ENCODE results near the gene APOF. TPM values are rescaled to one million over a fixed set of nuclear protein-coding genes. Genes with fewer than 3 reads are reported as not detected.
A peak's percentile ranks its signal among the peaks of the same experiment; 100 is the strongest.
"Not testable (repeated sequence)": the region's sequence is repeated elsewhere in the genome, so short reads cannot be mapped to it uniquely, and the experiment has no call there.

Gene APOF
- total RNA-seq, 1 experiment from 2014 or later: not detected

DNA sequence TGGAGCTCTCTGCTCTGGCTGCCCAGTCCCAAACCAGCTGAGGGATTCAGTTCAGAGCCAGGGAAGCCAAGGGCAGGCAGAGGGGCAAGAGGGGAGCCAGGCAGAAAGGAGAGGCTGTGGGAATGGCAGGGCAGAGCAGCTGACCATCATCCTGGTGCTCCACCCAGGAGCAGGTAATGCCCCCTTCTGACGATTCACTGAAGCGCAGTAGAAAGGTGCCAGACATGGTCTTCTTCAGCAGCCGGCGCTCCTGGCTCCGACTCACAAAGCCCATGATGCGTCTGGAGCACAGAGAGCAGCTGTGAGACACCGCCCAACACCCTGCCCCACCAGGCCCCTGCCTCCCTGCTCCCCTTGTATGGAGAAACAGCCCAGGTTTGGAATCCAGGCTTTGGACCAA lies 16.0 kb downstream of the APOF start:
- no peak for DNase-seq (ENCODE audit: unreplicated experiment)
- intact Hi-C loops (cut with micrococcal nuclease): no loop called here
- ChIA-PET CTCF (interaction anchor here (0.6 to 0.9 kb wide), 3 partner anchors 121 to 655 kb away, joined by 3 to 5 read pairs (median 4); no protein-coding TSS in a partner anchor), POLR2A (interaction anchor here (1.0 kb wide), 1 partner anchor 13 kb away, joined by 6 read pairs; the partner anchor contains the start of gene STAT2)
- no peak overlapping the region for H3K27ac Mint-ChIP-seq (ENCODE audit: low read depth, unreplicated experiment)
- H3K4me1 Mint-ChIP-seq (ENCODE audit: insufficient read depth, unreplicated experiment): no peaks in the 10 kb centered on the region
- H3K36me3 Mint-ChIP-seq (ENCODE audit: insufficient read depth, unreplicated experiment): peaks cover 100% of the 10 kb centered on the region
- no peaks in the 10 kb centered on the region for H3K27me3 Mint-ChIP-seq (ENCODE audit: insufficient read depth, unreplicated experiment)
- no peak overlapping the region for H3K4me3 Mint-ChIP-seq (ENCODE audit: unreplicated experiment)
- TF ChIP-seq, protein P1, sequence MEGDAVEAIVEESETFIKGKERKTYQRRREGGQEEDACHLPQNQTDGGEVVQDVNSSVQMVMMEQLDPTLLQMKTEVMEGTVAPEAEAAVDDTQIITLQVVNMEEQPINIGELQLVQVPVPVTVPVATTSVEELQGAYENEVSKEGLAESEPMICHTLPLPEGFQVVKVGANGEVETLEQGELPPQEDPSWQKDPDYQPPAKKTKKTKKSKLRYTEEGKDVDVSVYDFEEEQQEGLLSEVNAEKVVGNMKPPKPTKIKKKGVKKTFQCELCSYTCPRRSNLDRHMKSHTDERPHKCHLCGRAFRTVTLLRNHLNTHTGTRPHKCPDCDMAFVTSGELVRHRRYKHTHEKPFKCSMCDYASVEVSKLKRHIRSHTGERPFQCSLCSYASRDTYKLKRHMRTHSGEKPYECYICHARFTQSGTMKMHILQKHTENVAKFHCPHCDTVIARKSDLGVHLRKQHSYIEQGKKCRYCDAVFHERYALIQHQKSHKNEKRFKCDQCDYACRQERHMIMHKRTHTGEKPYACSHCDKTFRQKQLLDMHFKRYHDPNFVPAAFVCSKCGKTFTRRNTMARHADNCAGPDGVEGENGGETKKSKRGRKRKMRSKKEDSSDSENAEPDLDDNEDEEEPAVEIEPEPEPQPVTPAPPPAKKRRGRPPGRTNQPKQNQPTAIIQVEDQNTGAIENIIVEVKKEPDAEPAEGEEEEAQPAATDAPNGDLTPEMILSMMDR (IDR thresholded peaks at IDR 0.05; ENCODE audit: unreplicated experiment): no peak
- no TSS peak for BruUV-seq (replicated peaks)
- H3K9me3 Mint-ChIP-seq (ENCODE audit: unreplicated experiment): no peaks in the 10 kb centered on the region

DNA sequence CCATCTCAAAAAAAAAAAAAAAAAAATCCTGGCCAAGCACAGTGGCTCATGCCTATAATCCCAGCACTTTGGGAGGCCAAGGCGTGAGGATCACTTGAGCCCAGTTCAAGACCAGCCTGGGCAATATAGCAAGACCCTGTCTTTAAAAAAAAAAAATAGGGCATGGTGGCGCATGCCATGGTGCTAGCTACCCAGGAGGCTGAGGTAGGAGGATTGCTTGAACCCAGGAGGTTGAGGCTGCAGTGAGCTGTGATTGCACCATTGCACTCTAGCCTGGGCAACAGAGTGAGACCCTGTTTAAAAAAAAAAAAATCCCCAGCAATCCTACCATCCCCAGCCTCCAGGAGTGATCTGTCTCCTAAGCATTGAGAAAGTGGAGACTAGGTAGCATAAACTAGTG lies 20.4 kb downstream of the APOF start:
- H3K27ac Mint-ChIP-seq (ENCODE audit: low read depth, unreplicated experiment); intact Hi-C loops (cut with micrococcal nuclease); DNase-seq (ENCODE audit: unreplicated experiment); H3K4me3 Mint-ChIP-seq (ENCODE audit: unreplicated experiment); H3K27me3 Mint-ChIP-seq (ENCODE audit: insufficient read depth, unreplicated experiment); H3K9me3 Mint-ChIP-seq (ENCODE audit: unreplicated experiment); BruUV-seq (replicated peaks): not testable (repeated sequence)
- Mint-ChIP-seq H3K36me3 (ENCODE audit: insufficient read depth, unreplicated experiment) (peaks cover 57% of the 10 kb centered on the region), H3K4me1 (ENCODE audit: insufficient read depth, unreplicated experiment) (peaks cover 10% of the 10 kb centered on the region)
- ChIA-PET POLR2A (interaction anchor here (0.7 to 1.3 kb wide), 2 partner anchors 27 to 275 kb away, joined by 3 read pairs; partner anchors contain the start of gene CNPY2), CTCF (interaction anchor here (0.6 to 1.9 kb wide), 5 partner anchors 16 to 295 kb away, joined by 3 to 11 read pairs (median 3); no protein-coding TSS in a partner anchor)

DNA sequence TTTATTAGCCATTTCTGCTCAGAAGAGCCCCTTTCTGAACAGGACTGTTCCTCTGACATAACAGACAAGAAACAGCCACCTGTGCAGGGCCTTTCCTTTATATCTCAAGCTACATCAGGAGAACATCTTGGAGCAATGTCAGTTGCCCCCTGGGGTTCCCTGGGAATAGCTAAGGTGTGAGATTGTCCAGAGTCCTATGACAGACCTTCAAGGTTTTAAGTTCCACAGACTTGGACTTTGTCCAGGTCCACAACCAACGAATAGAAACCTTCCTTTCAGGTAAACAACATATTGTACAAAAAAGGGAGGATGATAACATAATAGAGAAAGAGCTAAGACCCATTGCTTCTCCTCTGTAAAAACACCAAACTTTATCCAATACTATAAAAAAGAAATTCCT lies 21.0 kb downstream of the APOF start:
- no TSS peak for BruUV-seq (replicated peaks)
- CTCF ChIA-PET: interaction anchor here (0.8 to 1.9 kb wide), 2 partner anchors 17 to 295 kb away, joined by 3 to 11 read pairs; no protein-coding TSS in a partner anchor
- H3K36me3 Mint-ChIP-seq (ENCODE audit: insufficient read depth, unreplicated experiment): peaks cover 51% of the 10 kb centered on the region
- H3K9me3 Mint-ChIP-seq (ENCODE audit: unreplicated experiment): no peaks in the 10 kb centered on the region
- no peak overlapping the region for H3K4me3 Mint-ChIP-seq (ENCODE audit: unreplicated experiment)
- intact Hi-C loops (cut with micrococcal nuclease): no loop called here
- no peaks in the 10 kb centered on the region for H3K27me3 Mint-ChIP-seq (ENCODE audit: insufficient read depth, unreplicated experiment)
- H3K27ac Mint-ChIP-seq (ENCODE audit: low read depth, unreplicated experiment): no peak overlapping the region
- no peak for DNase-seq (ENCODE audit: unreplicated experiment)
- TF ChIP-seq, protein P1 (IDR thresholded peaks at IDR 0.05; ENCODE audit: unreplicated experiment): no peak
- H3K4me1 Mint-ChIP-seq (ENCODE audit: insufficient read depth, unreplicated experiment): peaks cover 10% of the 10 kb centered on the region
- POLR2A ChIA-PET: interaction anchor here (0.8 to 4.7 kb wide), 4 partner anchors 10 to 180 kb away, joined by 3 to 26 read pairs (median 3); partner anchors contain the start of genes CNPY2 and STAT2

DNA sequence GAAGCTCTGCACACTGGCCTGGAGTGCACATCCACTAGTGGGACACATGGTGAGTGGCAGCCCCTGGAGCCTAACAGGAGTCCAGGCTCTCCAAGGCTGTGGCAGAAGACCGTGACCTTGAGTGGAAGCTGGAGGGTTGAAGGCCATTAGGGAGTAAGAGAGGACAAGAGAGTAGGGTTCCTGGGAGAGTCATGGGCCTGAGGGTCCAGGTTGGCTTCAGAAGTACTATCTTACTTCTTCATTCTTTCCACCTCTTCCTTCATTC lies 23.6 kb downstream of the APOF start:
- DNase-seq (ENCODE audit: unreplicated experiment): no peak
- no peaks in the 10 kb centered on the region for H3K27me3 Mint-ChIP-seq (ENCODE audit: insufficient read depth, unreplicated experiment)
- peaks cover 10% of the 10 kb centered on the region for H3K4me1 Mint-ChIP-seq (ENCODE audit: insufficient read depth, unreplicated experiment)
- intact Hi-C loops (cut with micrococcal nuclease): no loop called here
- H3K9me3 Mint-ChIP-seq (ENCODE audit: unreplicated experiment): no peaks in the 10 kb centered on the region
- ChIA-PET CTCF (interaction anchor here (0.6 to 1.4 kb wide), 5 partner anchors 12 to 1151 kb away, joined by 3 to 9 read pairs (median 3); no protein-coding TSS in a partner anchor), POLR2A (interaction anchor here (2.3 to 4.7 kb wide), 2 partner anchors 21 to 125 kb away, joined by 5 to 26 read pairs; partner anchors contain the start of gene STAT2)
- H3K27ac Mint-ChIP-seq (ENCODE audit: low read depth, unreplicated experiment): peak overlapping the region; percentile 60
- H3K4me3 Mint-ChIP-seq (ENCODE audit: unreplicated experiment): no peak overlapping the region
- no TSS peak for BruUV-seq (replicated peaks)
- TF ChIP-seq, protein P1 (IDR thresholded peaks at IDR 0.05; ENCODE audit: unreplicated experiment): no peak
- peaks cover 26% of the 10 kb centered on the region for H3K36me3 Mint-ChIP-seq (ENCODE audit: insufficient read depth, unreplicated experiment)
